ENCODE results near the gene ZBTB21. TPM values are rescaled to one million over a fixed set of nuclear protein-coding genes. Genes with fewer than 3 reads are reported as not detected.
"Not testable (repeated sequence)": the region's sequence is repeated elsewhere in the genome, so short reads cannot be mapped to it uniquely, and the experiment has no call there.

The ZBTB21 gene
- total RNA-seq, 1 donor from 2014 or later, result 8.4 TPM

DNA sequence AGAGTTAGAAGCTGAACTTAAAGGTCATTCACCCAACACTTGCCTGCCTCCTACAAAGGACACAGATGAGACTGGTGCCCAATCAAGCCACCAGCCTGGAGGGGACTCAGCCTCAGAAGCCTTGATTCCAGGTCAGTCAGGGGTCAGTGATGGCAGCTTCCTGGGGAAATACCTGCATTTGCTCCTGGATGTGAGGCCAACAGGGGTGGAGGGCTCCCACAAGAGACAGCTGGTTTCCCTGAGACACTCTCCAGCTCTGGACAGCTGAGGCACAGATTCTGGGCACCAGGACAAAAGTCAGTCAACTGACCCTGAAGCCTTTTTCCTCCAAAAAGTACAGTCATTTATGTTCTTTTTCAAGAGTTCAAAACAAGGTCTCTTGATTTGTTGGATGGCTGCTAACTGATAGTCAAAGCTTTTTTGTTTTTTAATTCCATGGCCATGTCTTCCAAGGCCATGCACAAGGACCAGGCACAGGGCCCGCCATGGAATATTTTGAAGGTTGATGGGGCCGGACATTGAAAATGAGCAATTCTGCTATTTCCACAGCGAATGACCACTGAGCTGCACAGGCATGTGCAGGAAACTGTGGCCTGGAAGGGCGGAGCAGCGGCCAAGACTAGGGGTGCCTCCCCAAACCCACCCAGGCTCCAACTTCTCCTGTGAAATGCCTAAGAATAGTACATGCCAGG lies 58.1 kb downstream of the ZBTB21 start:
- Mint-ChIP-seq H3K36me3 (ENCODE audit: low read depth, unreplicated experiment) (peaks cover 9% of the 10 kb centered on the region), H3K27ac (ENCODE audit: unreplicated experiment) (peak overlapping the region; percentile 67), H3K4me3 (ENCODE audit: unreplicated experiment) (peak overlapping the region; percentile 82), H3K4me1 (ENCODE audit: unreplicated experiment) (peaks cover 27% of the 10 kb centered on the region), H3K27me3 (ENCODE audit: unreplicated experiment) (peaks cover 23% of the 10 kb centered on the region), H3K9me3 (ENCODE audit: unreplicated experiment) (no peaks in the 10 kb centered on the region)
- TF ChIP-seq, protein P1, sequence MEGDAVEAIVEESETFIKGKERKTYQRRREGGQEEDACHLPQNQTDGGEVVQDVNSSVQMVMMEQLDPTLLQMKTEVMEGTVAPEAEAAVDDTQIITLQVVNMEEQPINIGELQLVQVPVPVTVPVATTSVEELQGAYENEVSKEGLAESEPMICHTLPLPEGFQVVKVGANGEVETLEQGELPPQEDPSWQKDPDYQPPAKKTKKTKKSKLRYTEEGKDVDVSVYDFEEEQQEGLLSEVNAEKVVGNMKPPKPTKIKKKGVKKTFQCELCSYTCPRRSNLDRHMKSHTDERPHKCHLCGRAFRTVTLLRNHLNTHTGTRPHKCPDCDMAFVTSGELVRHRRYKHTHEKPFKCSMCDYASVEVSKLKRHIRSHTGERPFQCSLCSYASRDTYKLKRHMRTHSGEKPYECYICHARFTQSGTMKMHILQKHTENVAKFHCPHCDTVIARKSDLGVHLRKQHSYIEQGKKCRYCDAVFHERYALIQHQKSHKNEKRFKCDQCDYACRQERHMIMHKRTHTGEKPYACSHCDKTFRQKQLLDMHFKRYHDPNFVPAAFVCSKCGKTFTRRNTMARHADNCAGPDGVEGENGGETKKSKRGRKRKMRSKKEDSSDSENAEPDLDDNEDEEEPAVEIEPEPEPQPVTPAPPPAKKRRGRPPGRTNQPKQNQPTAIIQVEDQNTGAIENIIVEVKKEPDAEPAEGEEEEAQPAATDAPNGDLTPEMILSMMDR (IDR thresholded peaks at IDR 0.05; ENCODE audit: unreplicated experiment), result no peak
- DNase-seq (ENCODE audit: low spot score), result no peak

DNA sequence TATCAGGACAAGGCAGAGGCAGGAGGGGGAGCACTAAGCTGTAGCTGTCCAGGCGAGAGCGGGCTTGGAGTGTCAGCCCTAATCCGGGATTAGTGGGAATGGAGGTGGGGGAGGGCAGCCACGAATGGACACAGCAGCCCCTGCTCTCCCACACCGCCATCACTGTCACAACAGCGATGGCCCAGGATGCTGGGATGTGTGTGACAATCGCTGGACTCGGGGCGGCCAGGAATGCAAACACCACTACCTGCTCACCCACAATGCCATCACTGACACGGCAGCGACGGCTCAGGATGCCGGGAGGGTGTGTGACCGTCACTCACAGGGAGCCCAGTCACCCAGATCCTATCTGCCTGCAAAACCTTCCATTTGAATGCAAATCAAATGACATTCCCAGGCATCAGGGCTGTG lies 59.2 kb downstream of the ZBTB21 start:
- no peak for DNase-seq (ENCODE audit: low spot score)
- Mint-ChIP-seq H3K27me3 (ENCODE audit: unreplicated experiment) (peaks cover 19% of the 10 kb centered on the region), H3K4me1 (ENCODE audit: unreplicated experiment) (peaks cover 28% of the 10 kb centered on the region), H3K36me3 (ENCODE audit: low read depth, unreplicated experiment) (peaks cover 9% of the 10 kb centered on the region), H3K27ac (ENCODE audit: unreplicated experiment) (no peak overlapping the region), H3K9me3 (ENCODE audit: unreplicated experiment) (no peaks in the 10 kb centered on the region), H3K4me3 (ENCODE audit: unreplicated experiment) (no peak overlapping the region)
- TF ChIP-seq, protein P1 (IDR thresholded peaks at IDR 0.05; ENCODE audit: unreplicated experiment), result no peak

DNA sequence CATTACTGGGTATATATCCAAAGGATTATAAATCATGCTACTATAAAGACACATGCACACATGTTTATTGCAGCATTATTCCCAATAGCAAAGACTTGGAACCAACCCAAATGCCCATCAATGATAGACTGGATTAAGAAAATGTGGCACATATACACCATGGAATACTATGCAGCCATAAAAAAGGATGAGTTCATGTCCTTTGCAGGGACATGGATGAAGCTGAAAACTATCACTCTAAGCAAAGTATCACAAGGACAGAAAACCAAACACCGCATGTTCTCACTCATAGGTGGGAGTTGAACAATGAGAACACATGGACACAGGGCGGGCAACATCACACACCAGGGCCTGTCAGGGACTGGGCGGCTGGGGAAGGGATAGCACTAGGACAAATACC lies 60.5 kb downstream of the ZBTB21 start:
- not testable (repeated sequence) for H3K9me3 Mint-ChIP-seq (ENCODE audit: unreplicated experiment); DNase-seq (ENCODE audit: low spot score); H3K36me3 Mint-ChIP-seq (ENCODE audit: low read depth, unreplicated experiment); H3K27ac Mint-ChIP-seq (ENCODE audit: unreplicated experiment)
- peak overlapping the region; percentile 60 for H3K4me3 Mint-ChIP-seq (ENCODE audit: unreplicated experiment)
- peaks cover 32% of the 10 kb centered on the region for H3K4me1 Mint-ChIP-seq (ENCODE audit: unreplicated experiment)
- H3K27me3 Mint-ChIP-seq (ENCODE audit: unreplicated experiment), result peaks cover 13% of the 10 kb centered on the region

DNA sequence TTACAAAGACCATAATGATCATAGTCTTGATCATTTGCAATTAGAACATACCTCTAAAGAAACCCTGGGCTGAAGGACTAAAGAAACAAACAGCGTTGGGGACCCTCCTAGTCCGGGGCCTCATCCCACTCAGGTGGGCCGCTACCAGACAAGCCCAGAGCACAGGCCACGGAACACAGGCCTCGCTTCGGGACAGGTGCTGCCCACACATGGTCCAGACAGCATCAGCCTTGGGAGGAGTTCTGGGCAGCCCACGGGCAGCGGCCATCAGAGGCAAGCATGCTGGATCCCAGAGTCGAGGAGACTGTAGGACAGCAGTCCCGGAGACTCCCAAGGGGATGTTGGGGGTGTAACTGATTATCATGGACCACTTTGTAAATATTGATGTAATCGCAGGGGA lies 61.3 kb downstream of the ZBTB21 start:
- Mint-ChIP-seq H3K4me1 (ENCODE audit: unreplicated experiment) (peaks cover 29% of the 10 kb centered on the region), H3K27me3 (ENCODE audit: unreplicated experiment) (peaks cover 11% of the 10 kb centered on the region), H3K27ac (ENCODE audit: unreplicated experiment) (no peak overlapping the region), H3K9me3 (ENCODE audit: unreplicated experiment) (no peaks in the 10 kb centered on the region), H3K4me3 (ENCODE audit: unreplicated experiment) (no peak overlapping the region), H3K36me3 (ENCODE audit: low read depth, unreplicated experiment) (peaks cover 6% of the 10 kb centered on the region)
- DNase-seq (ENCODE audit: low spot score), result no peak
- TF ChIP-seq, protein P1 (IDR thresholded peaks at IDR 0.05; ENCODE audit: unreplicated experiment), result no peak

DNA sequence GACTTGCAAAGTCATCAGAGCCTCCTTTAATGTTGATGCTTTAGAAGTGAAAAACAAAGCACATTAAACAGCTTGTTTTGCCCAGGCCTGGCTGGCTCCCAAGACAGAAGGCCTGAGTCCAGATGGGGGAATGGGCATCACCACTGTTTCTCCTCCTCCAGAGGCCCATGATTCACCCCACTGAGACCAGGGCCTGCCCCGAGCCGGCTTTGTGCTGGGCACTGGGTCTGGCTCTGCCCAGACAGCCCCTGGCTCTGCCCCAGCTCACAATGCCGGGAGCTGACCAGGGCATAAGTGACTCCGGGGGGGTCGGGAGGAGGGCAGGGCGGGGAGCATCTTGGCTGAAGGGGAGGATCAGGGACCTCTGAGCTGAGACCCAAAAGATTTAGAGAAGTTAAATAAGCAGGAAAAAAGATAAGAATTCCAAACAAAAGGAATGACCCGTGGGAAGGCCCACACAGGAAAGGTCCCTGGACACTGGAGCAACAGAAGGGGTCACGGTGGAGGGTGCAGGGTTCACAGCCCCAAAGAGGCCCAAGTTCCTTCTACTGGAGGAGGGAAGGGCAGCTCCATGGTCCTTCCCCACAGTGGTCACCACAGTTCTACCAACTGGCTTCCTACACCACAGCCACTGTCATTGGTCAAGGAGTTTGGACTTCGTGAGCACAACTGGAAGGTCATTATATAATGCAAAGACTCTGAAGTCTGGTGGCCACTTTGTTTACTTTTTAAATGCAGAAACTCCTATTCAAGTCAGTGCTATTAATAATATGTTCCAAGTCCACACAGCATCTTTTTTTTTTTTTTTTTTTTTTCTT lies 61.9 kb downstream of the ZBTB21 start:
- Mint-ChIP-seq H3K4me3 (ENCODE audit: unreplicated experiment) (peak overlapping the region; percentile 21), H3K36me3 (ENCODE audit: low read depth, unreplicated experiment) (peaks cover 9% of the 10 kb centered on the region), H3K9me3 (ENCODE audit: unreplicated experiment) (no peaks in the 10 kb centered on the region), H3K27ac (ENCODE audit: unreplicated experiment) (no peak overlapping the region), H3K27me3 (ENCODE audit: unreplicated experiment) (peaks cover 11% of the 10 kb centered on the region), H3K4me1 (ENCODE audit: unreplicated experiment) (peaks cover 29% of the 10 kb centered on the region)
- no peak for DNase-seq (ENCODE audit: low spot score)
- TF ChIP-seq, protein P1 (IDR thresholded peaks at IDR 0.05; ENCODE audit: unreplicated experiment), result no peak

Measured in endothelial cell (in vitro differentiated cells).